Fibroblast of peridontal ligament (primary cell): Measurements from ENCODE around the gene PARVA.

Experiments used
- DNase-seq: peaks from one replicate; pipeline ENCODE4 v3.0.0-alpha.2; 2010; ENCODE audit errors: extremely low read depth

The PARVA gene

GRCh38 chr11:12456651-12457579 is 79.5 kb downstream of the PARVA start:
- peak; percentile 69 for DNase-seq

- DNase-seq, result no peak
These were observed 80.7 kb downstream of the PARVA start for GRCh38 chr11:12458042-12458441.

- DNase-seq, result no peak
These were observed 82.0 kb downstream of the PARVA start for GRCh38 chr11:12459374-12459773.

- DNase-seq, result peak; percentile 37
These were observed 82.6 kb downstream of the PARVA start for GRCh38 chr11:12459865-12460444.

- DNase-seq, result peak; percentile 45
These were observed 83.1 kb downstream of the PARVA start for GRCh38 chr11:12460466-12460865.

- DNase-seq, result no peak
These were observed 84.1 kb downstream of the PARVA start for GRCh38 chr11:12461516-12461915.

GRCh38 chr11:12464303-12464702 is 86.9 kb downstream of the PARVA start:
- DNase-seq, result no peak

GRCh38 chr11:12465332-12465731 is 88.0 kb downstream of the PARVA start:
- DNase-seq, result no peak

- DNase-seq, result no peak
These were observed 90.2 kb downstream of the PARVA start for GRCh38 chr11:12467610-12468009.

GRCh38 chr11:12469451-12469850 is 92.1 kb downstream of the PARVA start:
- DNase-seq, result peak; percentile 82

GRCh38 chr11:12470236-12470635 is 92.9 kb downstream of the PARVA start:
- no peak for DNase-seq

- no peak for DNase-seq
These were observed 95.1 kb downstream of the PARVA start for GRCh38 chr11:12472401-12473005.

- no peak for DNase-seq
These were observed 96.0 kb downstream of the PARVA start for GRCh38 chr11:12473381-12473780.

- no peak for DNase-seq
These were observed 97.5 kb downstream of the PARVA start for GRCh38 chr11:12474871-12475270.

GRCh38 chr11:12478743-12479142 is 101.4 kb downstream of the PARVA start:
- peak; percentile 42 for DNase-seq

GRCh38 chr11:12480401-12480800 is 103.0 kb downstream of the PARVA start:
- DNase-seq, result no peak

GRCh38 chr11:12482839-12483238 is 105.5 kb downstream of the PARVA start:
- DNase-seq, result no peak

- no peak for DNase-seq
These were observed 106.2 kb downstream of the PARVA start for GRCh38 chr11:12483604-12484003.

- DNase-seq, result peak; percentile 15
These were observed 108.0 kb downstream of the PARVA start for GRCh38 chr11:12485328-12485727.

GRCh38 chr11:12489246-12489772 is 111.9 kb downstream of the PARVA start:
- no peak for DNase-seq

- peak; percentile 68 for DNase-seq
These were observed 117.3 kb downstream of the PARVA start for GRCh38 chr11:12494699-12495098.

GRCh38 chr11:12496181-12497025 is 119.0 kb downstream of the PARVA start:
- DNase-seq, result no peak
